ENCODE results near the gene FRMPD4. TPM values are rescaled to one million over a fixed set of nuclear protein-coding genes. Genes with fewer than 3 reads are reported as not detected.

Gene FRMPD4
- total and polyA plus RNA-seq, 9 donors: 0.01 to 0.20 (median 0.05) TPM; not detected in 6

DNA sequence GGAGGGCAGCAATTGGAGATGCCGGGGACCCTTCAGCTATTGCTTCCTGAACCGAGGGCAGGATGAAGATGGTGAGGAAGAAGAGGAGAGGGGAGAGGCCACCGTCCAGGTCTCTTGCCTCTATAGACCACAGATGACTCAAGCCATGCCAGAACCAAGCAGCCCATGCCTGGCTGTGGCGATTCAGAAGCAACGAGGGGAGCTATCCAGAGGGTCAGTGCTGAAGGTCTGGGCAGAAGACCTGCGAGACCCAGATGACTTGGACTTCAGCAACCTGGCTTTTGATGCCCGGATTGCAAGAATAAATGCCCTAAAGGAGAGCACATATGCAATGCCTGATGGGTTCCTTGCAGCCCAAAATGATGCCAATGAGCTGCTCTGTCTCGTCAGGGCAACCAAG lies 582.8 kb downstream of the FRMPD4 start:
- TF ChIP-seq EP300 (IDR thresholded peaks at IDR 0.05) (no peak), POLR2A (IDR thresholded peaks at IDR 0.05) (no peak)
- TF ChIP-seq, protein P1, sequence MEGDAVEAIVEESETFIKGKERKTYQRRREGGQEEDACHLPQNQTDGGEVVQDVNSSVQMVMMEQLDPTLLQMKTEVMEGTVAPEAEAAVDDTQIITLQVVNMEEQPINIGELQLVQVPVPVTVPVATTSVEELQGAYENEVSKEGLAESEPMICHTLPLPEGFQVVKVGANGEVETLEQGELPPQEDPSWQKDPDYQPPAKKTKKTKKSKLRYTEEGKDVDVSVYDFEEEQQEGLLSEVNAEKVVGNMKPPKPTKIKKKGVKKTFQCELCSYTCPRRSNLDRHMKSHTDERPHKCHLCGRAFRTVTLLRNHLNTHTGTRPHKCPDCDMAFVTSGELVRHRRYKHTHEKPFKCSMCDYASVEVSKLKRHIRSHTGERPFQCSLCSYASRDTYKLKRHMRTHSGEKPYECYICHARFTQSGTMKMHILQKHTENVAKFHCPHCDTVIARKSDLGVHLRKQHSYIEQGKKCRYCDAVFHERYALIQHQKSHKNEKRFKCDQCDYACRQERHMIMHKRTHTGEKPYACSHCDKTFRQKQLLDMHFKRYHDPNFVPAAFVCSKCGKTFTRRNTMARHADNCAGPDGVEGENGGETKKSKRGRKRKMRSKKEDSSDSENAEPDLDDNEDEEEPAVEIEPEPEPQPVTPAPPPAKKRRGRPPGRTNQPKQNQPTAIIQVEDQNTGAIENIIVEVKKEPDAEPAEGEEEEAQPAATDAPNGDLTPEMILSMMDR (IDR thresholded peaks at IDR 0.05): no peak
- H3K4me1 ChIP-seq (ENCODE audit: insufficient read depth): no peaks in the 10 kb centered on the region
- no peaks in the 10 kb centered on the region for H3K27me3 ChIP-seq
- no peak overlapping the region for H3K27ac ChIP-seq
- 51 to 63% (median 51%) methylated on average over 8 of the region's 8 CpGs for WGBS, 3 donors
- no peaks in the 10 kb centered on the region for H3K9me3 ChIP-seq
- intact Hi-C loops (cut with DNase I): no loop called here
- H3K4me3 ChIP-seq: no peak overlapping the region
- no peak for DNase-seq
- H3K36me3 ChIP-seq: no peaks in the 10 kb centered on the region

DNA sequence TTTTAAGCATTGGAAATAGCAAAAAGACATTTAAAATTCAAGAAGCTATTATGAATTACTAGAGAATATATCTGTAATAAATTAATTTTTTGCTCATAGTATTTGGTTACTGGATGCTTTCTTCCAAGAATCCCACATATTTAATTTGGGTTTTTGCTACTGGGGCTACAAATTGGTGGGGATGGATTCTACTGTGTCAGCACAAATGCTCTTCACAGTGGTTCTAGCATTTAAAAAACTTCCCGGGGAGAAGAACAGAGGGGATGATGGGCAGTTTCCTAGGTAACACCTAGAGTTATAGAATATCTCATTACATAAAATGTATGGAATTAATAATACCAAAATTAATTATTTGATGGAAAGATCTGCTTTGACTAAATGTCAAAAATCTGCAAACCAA lies 584.0 kb downstream of the FRMPD4 start:
- no peak for TF ChIP-seq POLR2A (IDR thresholded peaks at IDR 0.05)
- TF ChIP-seq, protein P1 (IDR thresholded peaks at IDR 0.05): no peak
- TF ChIP-seq EP300 (IDR thresholded peaks at IDR 0.05): no peak
- no peak for DNase-seq
- no peaks in the 10 kb centered on the region for H3K27me3 ChIP-seq
- WGBS, 3 donors: 76 to 88% (median 86%) methylated on average over 1 of the region's 1 CpG
- H3K4me3 ChIP-seq: no peak overlapping the region
- intact Hi-C loops (cut with DNase I): no loop called here
- no peak overlapping the region for H3K27ac ChIP-seq
- H3K4me1 ChIP-seq (ENCODE audit: insufficient read depth): no peaks in the 10 kb centered on the region
- no peaks in the 10 kb centered on the region for H3K9me3 ChIP-seq
- H3K36me3 ChIP-seq: no peaks in the 10 kb centered on the region

DNA sequence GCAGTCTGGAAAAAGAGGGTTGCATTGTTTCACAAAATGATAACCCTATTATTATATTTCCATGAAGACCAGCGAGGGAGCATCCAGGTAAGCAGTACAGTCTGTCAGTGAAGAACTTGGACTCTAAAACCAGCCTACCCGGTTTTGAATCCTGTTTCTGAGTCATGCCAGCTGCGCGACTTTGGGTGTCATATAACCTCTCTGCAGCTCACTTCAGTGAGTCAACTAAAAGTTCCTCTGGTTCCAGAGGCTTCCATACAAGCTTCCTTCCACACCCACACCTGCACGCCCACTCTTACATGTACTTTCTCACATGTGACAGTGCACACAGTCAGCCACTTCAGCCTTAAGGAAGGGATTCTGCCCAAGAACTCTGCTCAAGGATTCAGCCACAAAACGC lies 603.1 kb downstream of the FRMPD4 start:
- 73 to 79% (median 75%) methylated on average over 6 of the region's 6 CpGs for WGBS, 3 donors
- intact Hi-C loops (cut with DNase I): no loop called here
- no peaks in the 10 kb centered on the region for H3K27me3 ChIP-seq
- TF ChIP-seq EP300 (IDR thresholded peaks at IDR 0.05) (no peak), POLR2A (IDR thresholded peaks at IDR 0.05) (no peak)
- TF ChIP-seq, protein P1 (IDR thresholded peaks at IDR 0.05): no peak
- H3K4me3 ChIP-seq: no peak overlapping the region
- H3K36me3 ChIP-seq: no peaks in the 10 kb centered on the region
- no peaks in the 10 kb centered on the region for H3K9me3 ChIP-seq
- H3K27ac ChIP-seq: no peak overlapping the region
- DNase-seq: no peak
- H3K4me1 ChIP-seq (ENCODE audit: insufficient read depth): no peaks in the 10 kb centered on the region

DNA sequence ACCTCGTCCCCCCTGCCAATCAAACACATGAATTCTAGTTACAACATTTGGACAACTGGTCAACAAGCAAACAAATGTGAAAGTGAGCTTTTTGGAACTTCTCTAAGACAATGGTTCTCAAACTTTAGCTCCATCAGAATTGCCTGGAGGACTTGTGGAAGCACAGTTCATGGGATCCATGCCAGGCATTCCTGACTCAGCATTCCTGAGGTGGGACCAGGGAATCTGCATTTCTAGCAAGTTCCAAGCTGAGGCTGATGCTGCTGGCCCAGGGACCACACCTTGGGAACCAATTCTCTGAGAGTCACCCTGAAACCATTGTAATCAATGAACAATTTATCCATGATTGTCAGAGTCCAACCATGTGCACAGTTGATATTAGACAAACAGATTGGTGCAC lies 609.2 kb downstream of the FRMPD4 start:
- TF ChIP-seq POLR2A (IDR thresholded peaks at IDR 0.05) (no peak), EP300 (IDR thresholded peaks at IDR 0.05) (no peak)
- TF ChIP-seq, protein P1 (IDR thresholded peaks at IDR 0.05): no peak
- H3K9me3 ChIP-seq: no peaks in the 10 kb centered on the region
- WGBS, 3 donors: 65 to 92% (median 88%) methylated on average over 1 of the region's 1 CpG
- no peak for DNase-seq
- H3K27ac ChIP-seq: no peak overlapping the region
- no peak overlapping the region for H3K4me3 ChIP-seq
- H3K4me1 ChIP-seq (ENCODE audit: insufficient read depth): no peaks in the 10 kb centered on the region
- no peaks in the 10 kb centered on the region for H3K27me3 ChIP-seq
- intact Hi-C loops (cut with DNase I): no loop called here
- no peaks in the 10 kb centered on the region for H3K36me3 ChIP-seq

DNA sequence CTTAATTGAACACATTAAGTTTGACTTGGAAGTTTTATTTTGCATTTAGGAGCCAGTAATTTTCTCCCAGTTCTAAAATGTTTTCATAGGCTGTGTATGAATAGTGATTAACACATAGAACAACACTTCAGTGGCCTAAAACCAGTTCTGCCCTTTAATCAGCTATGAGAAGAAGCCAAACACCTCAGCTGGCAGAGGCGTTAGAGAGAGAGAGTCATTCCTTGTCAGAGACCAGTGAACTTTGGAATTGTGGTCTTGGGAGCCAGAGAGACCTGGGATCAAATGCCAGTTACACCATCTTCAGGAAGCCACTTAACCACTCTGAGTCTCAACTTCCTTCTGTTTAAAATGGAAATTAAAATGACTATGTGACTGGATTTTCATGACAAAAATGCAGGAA lies 613.6 kb downstream of the FRMPD4 start:
- H3K4me3 ChIP-seq: no peak overlapping the region
- intact Hi-C loops (cut with DNase I): no loop called here
- H3K4me1 ChIP-seq (ENCODE audit: insufficient read depth): no peaks in the 10 kb centered on the region
- H3K27me3 ChIP-seq: no peaks in the 10 kb centered on the region
- no peak for TF ChIP-seq POLR2A (IDR thresholded peaks at IDR 0.05)
- TF ChIP-seq EP300 (IDR thresholded peaks at IDR 0.05): no peak
- TF ChIP-seq, protein P1 (IDR thresholded peaks at IDR 0.05): no peak
- no peak overlapping the region for H3K27ac ChIP-seq
- WGBS, 3 donors: 26 to 55% (median 43%) methylated on average over 1 of the region's 1 CpG
- DNase-seq: no peak
- no peaks in the 10 kb centered on the region for H3K9me3 ChIP-seq
- no peaks in the 10 kb centered on the region for H3K36me3 ChIP-seq
